ENCODE results near the gene TRIM68. TPM values are rescaled to one million over a fixed set of nuclear protein-coding genes. Genes with fewer than 3 reads are reported as not detected.

Gene TRIM68
- total RNA-seq, 2 experiments from 2014 or later, result 9.8 to 10.2 TPM

Other genes with a start within 250 kb of the TRIM68 start
- gene OR52B4, start 239.8 kb downstream of the TRIM68 start, total RNA-seq, result not detected
- 10 to 100 TPM; 20.9 to 22.6 TPM for gene TRIM21, start 214.5 kb downstream of the TRIM68 start, total RNA-seq
- gene OR52K2, start 158.9 kb downstream of the TRIM68 start, total RNA-seq, result not detected
- not detected for gene OR52K1, start 125.6 kb downstream of the TRIM68 start, total RNA-seq
- not detected for gene OR52M1, start 63.0 kb downstream of the TRIM68 start, total RNA-seq
- gene OR52I2, start 26.5 kb downstream of the TRIM68 start, total RNA-seq, result not detected
- gene OR52I1, start 14.2 kb downstream of the TRIM68 start, total RNA-seq, result not detected
- not detected for gene OR51D1, start 29.2 kb upstream of the TRIM68 start, total RNA-seq
- not detected for gene OR51E1, start 35.8 kb upstream of the TRIM68 start, total RNA-seq
- gene OR51E2, start 89.6 kb upstream of the TRIM68 start, total RNA-seq, result not detected
- not detected for gene MMP26, start 96.6 kb upstream of the TRIM68 start, total RNA-seq
- not detected for gene OR51F1, start 161.7 kb upstream of the TRIM68 start, total RNA-seq
- gene OR52R1, start 196.1 kb upstream of the TRIM68 start, total RNA-seq, result not detected
- not detected for gene OR51F2, start 213.1 kb upstream of the TRIM68 start, total RNA-seq
- not detected for gene OR51S1, start 241.0 kb upstream of the TRIM68 start, total RNA-seq